ENCODE measurements around the gene BIRC3. TPM values are rescaled to one million over a fixed set of nuclear protein-coding genes. Genes with fewer than 3 reads are reported as not detected.
A peak's percentile ranks its signal among the peaks of the same experiment; 100 is the strongest.

BIRC3 gene
- total RNA-seq, 1 donor, result 1.8 TPM

- H3K79me2 ChIP-seq (ENCODE audit: insufficient read depth, low read length), result no peaks in the 10 kb centered on the region
- no peaks in the 10 kb centered on the region for H3K27me3 ChIP-seq (ENCODE audit: insufficient read depth, low read length)
- no peaks in the 10 kb centered on the region for H4K20me1 ChIP-seq (ENCODE audit: insufficient read depth, low read length)
- DNase-seq (ENCODE audit: insufficient read length, low spot score, missing footprints), result no peak
- H3K27ac ChIP-seq (ENCODE audit: low read depth, low read length), result peak overlapping the region; percentile 11
- no peak overlapping the region for H3K4me3 ChIP-seq (ENCODE audit: insufficient read depth, low read length)
- no peaks in the 10 kb centered on the region for H3K9me3 ChIP-seq (ENCODE audit: low read depth, low read length)
- no peaks in the 10 kb centered on the region for H3K36me3 ChIP-seq (ENCODE audit: insufficient read depth, low read length)
- H3K4me1 ChIP-seq (ENCODE audit: insufficient read depth, low read length), result peaks cover 18% of the 10 kb centered on the region
- no peak overlapping the region for H2AFZ ChIP-seq (ENCODE audit: low read length)
- H3K4me2 ChIP-seq (ENCODE audit: insufficient read depth, low read length), result peak overlapping the region; percentile 57
- TF ChIP-seq, protein P1, sequence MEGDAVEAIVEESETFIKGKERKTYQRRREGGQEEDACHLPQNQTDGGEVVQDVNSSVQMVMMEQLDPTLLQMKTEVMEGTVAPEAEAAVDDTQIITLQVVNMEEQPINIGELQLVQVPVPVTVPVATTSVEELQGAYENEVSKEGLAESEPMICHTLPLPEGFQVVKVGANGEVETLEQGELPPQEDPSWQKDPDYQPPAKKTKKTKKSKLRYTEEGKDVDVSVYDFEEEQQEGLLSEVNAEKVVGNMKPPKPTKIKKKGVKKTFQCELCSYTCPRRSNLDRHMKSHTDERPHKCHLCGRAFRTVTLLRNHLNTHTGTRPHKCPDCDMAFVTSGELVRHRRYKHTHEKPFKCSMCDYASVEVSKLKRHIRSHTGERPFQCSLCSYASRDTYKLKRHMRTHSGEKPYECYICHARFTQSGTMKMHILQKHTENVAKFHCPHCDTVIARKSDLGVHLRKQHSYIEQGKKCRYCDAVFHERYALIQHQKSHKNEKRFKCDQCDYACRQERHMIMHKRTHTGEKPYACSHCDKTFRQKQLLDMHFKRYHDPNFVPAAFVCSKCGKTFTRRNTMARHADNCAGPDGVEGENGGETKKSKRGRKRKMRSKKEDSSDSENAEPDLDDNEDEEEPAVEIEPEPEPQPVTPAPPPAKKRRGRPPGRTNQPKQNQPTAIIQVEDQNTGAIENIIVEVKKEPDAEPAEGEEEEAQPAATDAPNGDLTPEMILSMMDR (IDR thresholded peaks at IDR 0.05; ENCODE audit: extremely low read depth, low read depth, low read length), result no peak
Measured at GRCh38 chr11:102323542-102324251, 6.4 kb downstream of the BIRC3 start.

GRCh38 chr11:102325088-102325487 lies 7.8 kb downstream of the BIRC3 start:
- Histone ChIP-seq H3K4me1 (ENCODE audit: insufficient read depth, low read length) (peaks cover 21% of the 10 kb centered on the region), H3K79me2 (ENCODE audit: insufficient read depth, low read length) (no peaks in the 10 kb centered on the region), H3K9me3 (ENCODE audit: low read depth, low read length) (no peaks in the 10 kb centered on the region), H3K36me3 (ENCODE audit: insufficient read depth, low read length) (no peaks in the 10 kb centered on the region), H4K20me1 (ENCODE audit: insufficient read depth, low read length) (no peaks in the 10 kb centered on the region), H3K27ac (ENCODE audit: low read depth, low read length) (no peak overlapping the region), H3K4me2 (ENCODE audit: insufficient read depth, low read length) (no peak overlapping the region), H3K4me3 (ENCODE audit: insufficient read depth, low read length) (no peak overlapping the region), H2AFZ (ENCODE audit: low read length) (no peak overlapping the region), H3K27me3 (ENCODE audit: insufficient read depth, low read length) (no peaks in the 10 kb centered on the region)
- TF ChIP-seq, protein P1 (IDR thresholded peaks at IDR 0.05; ENCODE audit: extremely low read depth, low read depth, low read length), result no peak
- no peak for DNase-seq (ENCODE audit: insufficient read length, low spot score, missing footprints)

DNA sequence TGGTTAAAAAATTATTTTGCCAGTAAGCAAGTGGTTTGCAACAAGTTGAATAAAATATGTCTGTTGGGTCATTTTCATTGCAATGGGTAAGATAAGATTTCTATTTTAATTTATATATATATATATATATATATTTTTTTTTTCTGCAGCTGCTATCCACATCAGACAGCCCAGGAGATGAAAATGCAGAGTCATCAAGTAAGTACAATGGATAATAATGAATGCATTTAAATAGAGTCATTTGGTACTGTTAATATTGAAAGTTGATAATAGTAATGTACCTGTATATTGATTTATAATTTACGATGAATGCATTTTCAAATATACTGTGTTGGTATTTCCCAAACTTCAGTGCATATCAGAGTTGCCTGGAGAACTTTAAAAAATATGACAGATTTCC lies 11.5 kb downstream of the BIRC3 start:
- Histone ChIP-seq H3K4me3 (ENCODE audit: insufficient read depth, low read length) (no peak overlapping the region), H3K4me1 (ENCODE audit: insufficient read depth, low read length) (peaks cover 16% of the 10 kb centered on the region), H3K4me2 (ENCODE audit: insufficient read depth, low read length) (no peak overlapping the region), H4K20me1 (ENCODE audit: insufficient read depth, low read length) (no peaks in the 10 kb centered on the region), H2AFZ (ENCODE audit: low read length) (no peak overlapping the region), H3K79me2 (ENCODE audit: insufficient read depth, low read length) (no peaks in the 10 kb centered on the region), H3K27me3 (ENCODE audit: insufficient read depth, low read length) (no peaks in the 10 kb centered on the region), H3K9me3 (ENCODE audit: low read depth, low read length) (no peaks in the 10 kb centered on the region), H3K27ac (ENCODE audit: low read depth, low read length) (no peak overlapping the region), H3K36me3 (ENCODE audit: insufficient read depth, low read length) (no peaks in the 10 kb centered on the region)
- TF ChIP-seq, protein P1 (IDR thresholded peaks at IDR 0.05; ENCODE audit: extremely low read depth, low read depth, low read length), result no peak
- no peak for DNase-seq (ENCODE audit: insufficient read length, low spot score, missing footprints)

GRCh38 chr11:102330231-102330630 lies 12.9 kb downstream of the BIRC3 start:
- H3K79me2 ChIP-seq (ENCODE audit: insufficient read depth, low read length), result no peaks in the 10 kb centered on the region
- TF ChIP-seq, protein P1 (IDR thresholded peaks at IDR 0.05; ENCODE audit: extremely low read depth, low read depth, low read length), result no peak
- peak; percentile 11 for DNase-seq (ENCODE audit: insufficient read length, low spot score, missing footprints)
- peak overlapping the region; percentile 31 for H3K27ac ChIP-seq (ENCODE audit: low read depth, low read length)
- H3K36me3 ChIP-seq (ENCODE audit: insufficient read depth, low read length), result no peaks in the 10 kb centered on the region
- no peak overlapping the region for H2AFZ ChIP-seq (ENCODE audit: low read length)
- peaks cover 16% of the 10 kb centered on the region for H3K4me1 ChIP-seq (ENCODE audit: insufficient read depth, low read length)
- no peaks in the 10 kb centered on the region for H3K9me3 ChIP-seq (ENCODE audit: low read depth, low read length)
- no peak overlapping the region for H3K4me3 ChIP-seq (ENCODE audit: insufficient read depth, low read length)
- H3K27me3 ChIP-seq (ENCODE audit: insufficient read depth, low read length), result no peaks in the 10 kb centered on the region
- H3K4me2 ChIP-seq (ENCODE audit: insufficient read depth, low read length), result peak overlapping the region; percentile 31
- H4K20me1 ChIP-seq (ENCODE audit: insufficient read depth, low read length), result no peaks in the 10 kb centered on the region
